T-cell (primary cell): ENCODE measurements around the gene SNX9. TPM values are rescaled to one million over a fixed set of nuclear protein-coding genes. Genes with fewer than 3 reads are reported as not detected.
"Not testable (repeated sequence)": the region's sequence is repeated elsewhere in the genome, so short reads cannot be mapped to it uniquely, and the experiment has no call there.

Experiments used
- ATAC-seq, 4 experiments: fragments of 200-7000 bp in 3 of 4; fragments of 150-1000 bp in 1 of 4; cut with Tn5 transposase; replicated peaks in 1 of 4; 1 replicate in 3 of 4; 2 replicates in 1 of 4; pipeline ENCODE4 v1.10.0; 2021; ENCODE audit warnings: moderate library complexity in 3 of 4, mild to moderate bottlenecking in 2 of 4, moderate number of reproducible peaks in 1 of 4
- CTCF ChIA-PET, 2 donors: fragments of 300-600 bp; sonication (Branson Sonifier 250); formaldehyde crosslinking; loops; one replicate each; lab custom pipeline; 2022; ENCODE audit warnings: antibody characterized with exemption in 2 of 2; lab: Charles Lee
- POLR2A ChIA-PET, 2 donors: fragments of 300-600 bp; sonication (Branson Sonifier 250); formaldehyde crosslinking; loops; one replicate each; lab custom pipeline; 2022; ENCODE audit warnings: antibody characterized with exemption in 2 of 2; lab: Charles Lee
- DNase-seq, 35 experiments: peaks; one replicate each; pipeline versions ENCODE4 v3.0.0 to v3.0.0-alpha.2; 2013 to 2023
- H3K27ac ChIP-seq: one replicate; pipeline ENCODE4 v1.5.1; 2013; ENCODE audit warnings: low read length
- H3K27me3 ChIP-seq, 2 experiments: replicated peaks in 1 of 2; 1 replicate in 1 of 2; 2 replicates in 1 of 2; pipeline versions ENCODE4 v1.6.1 to v1.7.0; 2013; ENCODE audit warnings: low read length in 1 of 2, mixed read lengths in 1 of 2; ENCODE audit not compliant: control insufficient read depth in 2 of 2, insufficient read depth in 2 of 2; ENCODE audit errors: extremely low read depth in 1 of 2
- H3K36me3 ChIP-seq, 2 donors: 1 replicate in 1 of 2; 2 replicates in 1 of 2; pipeline versions ENCODE4 v1.6.1 to v1.7.0; 2013; ENCODE audit warnings: low read length in 1 of 2; ENCODE audit not compliant: control insufficient read depth in 2 of 2, insufficient read depth in 1 of 2; ENCODE audit errors: extremely low read depth in 1 of 2
- H3K4me1 ChIP-seq, 2 experiments: 1 replicate in 1 of 2; 2 replicates in 1 of 2; pipeline versions ENCODE4 v1.6.1 to v1.7.0; 2013; ENCODE audit warnings: low read length in 2 of 2, mixed read lengths in 1 of 2; ENCODE audit not compliant: insufficient read depth in 2 of 2, control insufficient read depth in 1 of 2; ENCODE audit errors: extremely low read depth in 1 of 2
- H3K4me3 ChIP-seq, 2 donors: 1 replicate in 1 of 2; 2 replicates in 1 of 2; pipeline versions ENCODE4 v1.5.1 to v1.7.0; 2013; ENCODE audit warnings: mild to moderate bottlenecking in 2 of 2, low read length in 1 of 2, moderate library complexity in 1 of 2; ENCODE audit not compliant: control insufficient read depth in 1 of 2; ENCODE audit errors: extremely low read depth in 1 of 2
- H3K9me3 ChIP-seq: 2 replicates; pipeline ENCODE4 v1.7.0; 2013
- H3K27ac Mint-ChIP-seq, 2 donors: one replicate each; pipeline ENCODE4 v1.8.0; 2020 to 2021; ENCODE audit warnings: mild to moderate bottlenecking in 2 of 2, mixed read lengths in 2 of 2
- H3K27me3 Mint-ChIP-seq, 2 donors: one replicate each; pipeline ENCODE4 v1.8.0; 2021 to 2022; ENCODE audit warnings: mixed read lengths in 2 of 2
- H3K36me3 Mint-ChIP-seq: one replicate; pipeline ENCODE4 v1.8.0; 2021; ENCODE audit warnings: mixed read lengths
- H3K4me1 Mint-ChIP-seq, 3 donors: one replicate each; pipeline ENCODE4 v1.8.0; 2020 to 2022; ENCODE audit warnings: mixed read lengths in 3 of 3, mild to moderate bottlenecking in 1 of 3
- H3K4me3 Mint-ChIP-seq, 3 donors: one replicate each; pipeline ENCODE4 v1.8.0; 2020 to 2022; ENCODE audit warnings: mild to moderate bottlenecking in 3 of 3, mixed read lengths in 3 of 3, moderate library complexity in 3 of 3
- H3K9me3 Mint-ChIP-seq, 3 donors: one replicate each; pipeline ENCODE4 v1.8.0; 2020 to 2022; ENCODE audit warnings: mixed read lengths in 3 of 3
- WGBS: methylation state at CpG from one replicate; pipeline ENCODE4 v1.1.5; 2013; ENCODE audit warnings: missing lambda C conversion rate; ENCODE audit not compliant: insufficient coverage; 5-methylcytosine and 5-hydroxymethylcytosine counted together
- total RNA-seq, 35 experiments: library from RNA in 6 of 35; stranded (reverse) in 6 of 35; fragments of 120-200 nt in 1 of 35; gene quantifications; one replicate each; pipeline versions ENCODE4 v1.2.1 to v1.2.4 and lab custom pipeline; 2013 to 2026

The SNX9 gene
- total RNA-seq, 5 donors from 2014 or later (not counting 1 experiment from before 2014, with no cell fraction given), result 20.5 to 25.9 (median 23.7) TPM

DNA sequence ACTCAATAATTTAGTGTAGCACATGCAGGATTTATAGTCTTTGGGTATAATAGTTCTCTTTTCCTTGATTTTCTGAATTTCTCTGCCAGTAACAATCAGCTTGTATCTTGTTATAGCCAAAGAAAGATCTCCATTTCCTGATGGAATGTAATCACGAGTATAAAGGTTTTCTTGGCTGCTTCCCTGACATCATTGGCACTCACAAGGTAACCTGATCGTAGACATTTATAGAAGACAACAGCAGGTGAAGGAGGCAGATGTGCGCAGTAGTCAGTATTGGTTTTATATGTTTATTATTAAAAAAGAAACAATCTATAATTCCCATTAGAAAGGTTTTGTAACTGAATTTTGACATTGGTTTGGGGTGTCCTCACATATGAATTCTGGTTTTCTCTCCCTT, 114.3 kb downstream of the SNX9 start:
- Histone ChIP-seq H3K27me3 (no peaks in the 10 kb centered on the region), H3K9me3 (no peaks in the 10 kb centered on the region), H3K4me3 (no peak overlapping the region), H3K27ac (no peak overlapping the region), H3K36me3 (peaks cover 16 to 35% of the 10 kb centered on the region in 2 donors), H3K4me1 (no peaks in the 10 kb centered on the region)
- peaks cover 58% of the 10 kb centered on the region for H3K36me3 Mint-ChIP-seq
- no peak overlapping the region for H3K4me3 Mint-ChIP-seq
- DNase-seq (no peak), ATAC-seq (no peak)
- peaks cover 0 to 6% (median 0%) of the 10 kb centered on the region in 3 donors for H3K4me1 Mint-ChIP-seq
- POLR2A ChIA-PET, result interaction anchor here in 1 of 2 donors (0.9 kb wide), 1 partner anchor 31 kb away, joined by 3 read pairs; no protein-coding TSS in a partner anchor
- H3K9me3 Mint-ChIP-seq, result no peaks in the 10 kb centered on the region
- no peaks in the 10 kb centered on the region for H3K27me3 Mint-ChIP-seq
- no CpG with 5 or more reads among the region's 3 CpGs for WGBS
- no peak overlapping the region for H3K27ac Mint-ChIP-seq
- CTCF ChIA-PET, result interaction anchor here (0.6 to 0.9 kb wide), 4 partner anchors 11 to 371 kb away, joined by 3 to 6 read pairs (median 4); no protein-coding TSS in a partner anchor

DNA sequence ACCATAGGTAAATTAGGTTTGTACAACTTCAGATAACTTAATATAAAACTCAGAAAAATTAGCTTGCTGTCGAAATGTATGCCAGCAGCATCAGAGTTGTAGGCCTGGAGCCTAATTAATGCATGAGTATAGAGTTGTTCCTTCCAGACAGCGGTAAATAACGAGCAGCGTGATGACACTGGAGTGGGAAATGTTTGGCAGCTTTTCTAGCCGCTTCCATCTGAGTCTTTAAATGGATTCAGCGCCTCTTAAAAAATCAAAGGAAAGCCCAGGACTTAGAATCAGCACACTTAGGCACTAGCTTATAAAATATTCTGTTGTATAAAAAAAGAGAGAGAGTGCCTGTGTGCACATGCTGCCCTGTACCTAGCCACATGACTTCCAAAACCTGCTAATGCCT, 114.9 kb downstream of the SNX9 start:
- Histone ChIP-seq H3K4me3 (no peak overlapping the region), H3K36me3 (peaks cover 16 to 39% of the 10 kb centered on the region in 2 donors), H3K27ac (no peak overlapping the region), H3K27me3 (no peaks in the 10 kb centered on the region), H3K4me1 (no peaks in the 10 kb centered on the region), H3K9me3 (no peaks in the 10 kb centered on the region)
- DNase-seq, result no peak
- no peak for ATAC-seq
- H3K4me1 Mint-ChIP-seq, result peaks cover 0 to 6% (median 0%) of the 10 kb centered on the region in 3 donors
- no peak overlapping the region for H3K27ac Mint-ChIP-seq
- H3K4me3 Mint-ChIP-seq, result no peak overlapping the region
- POLR2A ChIA-PET, result no interaction called here
- no peaks in the 10 kb centered on the region for H3K9me3 Mint-ChIP-seq
- 75% methylated on average over 2 of the region's 6 CpGs for WGBS
- CTCF ChIA-PET, result interaction anchor here in 1 of 2 donors (0.6 kb wide), 2 partner anchors 11 to 372 kb away, joined by 3 to 6 read pairs; no protein-coding TSS in a partner anchor
- H3K27me3 Mint-ChIP-seq, result no peaks in the 10 kb centered on the region
- H3K36me3 Mint-ChIP-seq, result peaks cover 59% of the 10 kb centered on the region

GRCh38 chr6:157940375-157941036, 117.5 kb downstream of the SNX9 start:
- Mint-ChIP-seq H3K36me3 (peaks cover 66% of the 10 kb centered on the region), H3K4me1 (peaks cover 0 to 11% (median 5%) of the 10 kb centered on the region in 3 donors), H3K27ac (peak overlapping the region in 1 of 2 donors; percentile 74)
- H3K4me3 ChIP-seq, H3K4me1 ChIP-seq, POLR2A ChIA-PET, ATAC-seq, H3K9me3 ChIP-seq, H3K27me3 ChIP-seq, DNase-seq, H3K9me3 Mint-ChIP-seq, H3K4me3 Mint-ChIP-seq, H3K27ac ChIP-seq, H3K27me3 Mint-ChIP-seq: not testable (repeated sequence)
- CTCF ChIA-PET, result interaction anchor here in 1 of 2 donors (0.6 kb wide), 1 partner anchor 38 kb away, joined by 3 read pairs; no protein-coding TSS in a partner anchor
- H3K36me3 ChIP-seq, result peaks cover 28 to 53% of the 10 kb centered on the region in 2 donors
- WGBS, result 57% methylated on average over 2 of the region's 12 CpGs

DNA sequence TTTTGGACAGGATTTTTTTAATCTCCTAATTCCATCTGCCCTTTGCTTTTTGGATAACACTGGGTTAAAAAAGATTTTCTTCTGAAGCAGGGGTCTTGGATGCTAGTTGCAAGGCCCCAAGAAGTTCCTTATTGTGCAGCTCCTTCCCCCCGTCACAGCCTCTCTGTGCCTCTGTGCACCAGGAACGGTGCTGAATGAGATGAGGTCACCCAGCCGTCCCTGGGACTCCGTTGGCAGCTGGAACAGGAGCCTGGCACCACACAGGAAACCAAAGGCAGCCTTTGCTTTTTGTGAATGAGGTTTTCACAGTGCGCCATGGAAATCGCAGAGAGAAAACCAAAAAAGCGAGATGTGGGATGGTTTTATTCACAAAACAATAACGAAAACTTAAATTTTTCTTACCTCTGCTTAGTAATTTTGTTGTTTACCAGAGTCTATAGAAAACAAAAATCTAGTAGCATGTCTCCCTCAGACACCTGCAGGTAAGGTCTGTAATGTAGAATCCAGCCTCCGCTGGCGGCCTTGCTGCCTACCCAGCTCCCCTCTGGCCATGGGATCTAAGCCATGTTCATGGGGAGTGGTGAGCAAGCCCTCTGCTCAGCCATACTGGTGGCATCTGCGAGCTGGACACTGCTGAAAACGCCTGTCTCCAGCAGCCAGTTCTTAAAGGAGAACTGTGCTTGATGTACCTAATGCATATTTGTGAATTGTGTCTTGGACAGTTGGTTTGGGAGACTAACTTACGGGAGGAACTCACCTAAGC, 118.2 kb downstream of the SNX9 start:
- H3K4me1 Mint-ChIP-seq, result peaks cover 0 to 11% (median 5%) of the 10 kb centered on the region in 3 donors
- H3K27ac Mint-ChIP-seq, result no peak overlapping the region
- ChIA-PET CTCF (no interaction called here), POLR2A (no interaction called here)
- H3K4me1 ChIP-seq, result no peaks in the 10 kb centered on the region
- no peaks in the 10 kb centered on the region for H3K9me3 Mint-ChIP-seq
- peaks cover 28 to 50% of the 10 kb centered on the region in 2 donors for H3K36me3 ChIP-seq
- ATAC-seq, result no peak
- H3K4me3 Mint-ChIP-seq, result no peak overlapping the region
- no peak for DNase-seq
- H3K36me3 Mint-ChIP-seq, result peaks cover 66% of the 10 kb centered on the region
- no peak overlapping the region for H3K4me3 ChIP-seq
- H3K27me3 Mint-ChIP-seq, result no peaks in the 10 kb centered on the region
- no peaks in the 10 kb centered on the region for H3K9me3 ChIP-seq
- no peak overlapping the region for H3K27ac ChIP-seq
- 81% methylated on average over 8 of the region's 13 CpGs for WGBS
- no peaks in the 10 kb centered on the region for H3K27me3 ChIP-seq

DNA sequence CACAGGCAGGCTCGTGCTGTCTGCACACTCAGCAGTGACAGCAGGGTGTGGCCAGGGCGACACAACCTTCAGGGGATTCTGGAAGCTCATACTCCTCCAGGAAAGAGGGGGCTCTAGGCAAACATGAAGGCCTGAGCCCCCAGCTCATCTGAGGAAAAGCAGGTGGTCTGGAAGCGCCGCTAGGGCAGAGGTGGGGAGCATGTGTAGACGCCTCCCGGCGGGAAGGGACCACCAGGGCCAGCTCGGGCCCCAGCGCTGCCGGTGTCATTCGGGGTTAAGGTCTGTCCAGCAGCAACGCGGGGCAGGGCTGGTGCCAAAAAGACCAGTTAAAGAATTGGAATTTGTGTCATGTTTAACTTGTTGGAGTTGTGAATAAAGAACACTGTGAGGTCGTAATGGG, 119.3 kb downstream of the SNX9 start:
- WGBS, result 94% methylated on average over 12 of the region's 14 CpGs
- H3K9me3 ChIP-seq, result no peaks in the 10 kb centered on the region
- H3K27me3 Mint-ChIP-seq, result no peaks in the 10 kb centered on the region
- ATAC-seq (no peak), DNase-seq (no peak)
- H3K4me1 Mint-ChIP-seq, result peaks cover 0 to 12% (median 5%) of the 10 kb centered on the region in 3 donors
- peaks cover 60% of the 10 kb centered on the region for H3K36me3 Mint-ChIP-seq
- H3K27ac Mint-ChIP-seq, result peak overlapping the region in 1 of 2 donors; percentile 30
- no peak overlapping the region for H3K4me3 ChIP-seq
- POLR2A ChIA-PET, result no interaction called here
- H3K36me3 ChIP-seq, result peaks cover 28 to 42% of the 10 kb centered on the region in 2 donors
- H3K4me1 ChIP-seq, result no peaks in the 10 kb centered on the region
- H3K27me3 ChIP-seq, result no peaks in the 10 kb centered on the region
- CTCF ChIA-PET, result no interaction called here
- H3K4me3 Mint-ChIP-seq, result no peak overlapping the region
- H3K27ac ChIP-seq, result no peak overlapping the region
- no peaks in the 10 kb centered on the region for H3K9me3 Mint-ChIP-seq

- Histone ChIP-seq H3K9me3 (no peaks in the 10 kb centered on the region), H3K4me3 (no peak overlapping the region), H3K27me3 (no peaks in the 10 kb centered on the region), H3K4me1 (no peaks in the 10 kb centered on the region), H3K27ac (no peak overlapping the region), H3K36me3 (peaks cover 28 to 35% of the 10 kb centered on the region in 2 donors)
- DNase-seq, result no peak
- Mint-ChIP-seq H3K27me3 (no peaks in the 10 kb centered on the region), H3K9me3 (no peaks in the 10 kb centered on the region), H3K36me3 (peaks cover 53% of the 10 kb centered on the region), H3K4me1 (peaks cover 0 to 12% (median 5%) of the 10 kb centered on the region in 3 donors), H3K27ac (no peak overlapping the region), H3K4me3 (no peak overlapping the region)
- POLR2A ChIA-PET, result no interaction called here
- ATAC-seq, result no peak
- WGBS, result 95% methylated on average over 13 of the region's 16 CpGs
- CTCF ChIA-PET, result interaction anchor here in 1 of 2 donors (0.6 kb wide), 1 partner anchor 186 kb away, joined by 4 read pairs; no protein-coding TSS in a partner anchor
Observed at GRCh38 chr6:157943249-157943963, 120.4 kb downstream of the SNX9 start.
